Stimulated activated CD8-positive, alpha-beta memory T cell treated with anti-CD3 and anti-CD28 coated beads, Interleukin-12 subunit alpha, Interleukin-12 subunit beta, amount 100 ng/mL, for 4 hours (primary cell): Measurements from ENCODE around the gene CDHR3.

ENCODE experiments used
- DNase-seq: peaks from one replicate; pipeline ENCODE4 v3.0.0-alpha.2; 2020; ENCODE audit warnings: low read depth

The CDHR3 gene

DNA sequence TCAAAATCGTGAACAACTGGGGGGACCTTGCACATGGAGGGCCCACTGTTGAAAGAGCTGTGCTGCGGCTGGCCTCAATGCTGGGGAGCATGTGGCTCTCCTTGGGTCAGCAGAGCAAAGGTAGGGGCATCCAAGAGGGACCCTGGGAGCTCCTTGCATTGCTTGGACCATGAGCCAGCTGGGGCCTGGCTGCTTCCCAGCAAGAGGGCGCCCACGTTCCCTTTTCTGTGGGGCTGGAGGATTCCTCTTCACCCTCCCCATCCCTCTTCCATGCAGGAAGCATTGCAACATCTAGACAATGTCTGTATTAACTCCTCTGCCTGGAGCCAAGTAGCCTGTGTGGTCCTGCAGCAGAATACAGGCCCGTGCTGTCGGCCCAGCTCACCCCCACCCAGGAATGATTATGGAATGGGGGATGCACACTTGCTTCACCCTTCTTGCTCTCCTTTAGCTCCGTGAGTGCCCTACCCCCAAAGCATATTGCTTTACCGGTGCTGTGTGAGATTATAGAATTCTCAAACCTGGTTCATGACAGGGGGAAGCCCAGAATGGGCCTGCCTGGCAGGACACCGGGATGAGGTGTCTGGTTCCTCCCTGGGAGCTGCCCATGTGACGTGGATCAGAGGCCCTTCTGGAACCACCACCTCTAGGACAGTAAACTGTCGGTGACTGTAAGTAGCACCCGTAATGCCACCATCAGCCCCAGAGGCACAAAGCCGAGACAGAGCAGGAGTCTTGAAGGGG lies 87.1 kb downstream of the CDHR3 start:
- DNase-seq = no peak

GRCh38 chr7:106050746-106051117 lies 87.7 kb downstream of the CDHR3 start:
- no peak for DNase-seq

DNA sequence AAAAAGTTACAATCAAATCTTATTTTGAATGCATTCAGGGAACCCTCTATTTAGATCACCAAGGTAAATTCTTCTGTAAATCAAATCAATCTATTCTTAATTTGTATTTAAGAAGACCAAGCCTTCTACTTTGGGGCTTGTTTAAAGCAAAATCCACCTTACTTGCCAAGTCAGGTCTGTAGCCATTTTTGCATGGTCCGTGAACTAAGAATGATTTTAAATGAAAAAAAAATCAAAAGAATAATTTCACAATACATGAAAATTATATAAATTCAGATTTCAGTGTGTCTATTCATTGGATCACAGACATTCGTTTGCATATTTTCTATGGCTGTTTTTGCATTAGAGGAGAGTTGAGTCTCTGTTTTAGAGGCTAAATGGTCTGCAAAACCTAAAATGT lies 89.6 kb downstream of the CDHR3 start:
- DNase-seq = no peak

DNA sequence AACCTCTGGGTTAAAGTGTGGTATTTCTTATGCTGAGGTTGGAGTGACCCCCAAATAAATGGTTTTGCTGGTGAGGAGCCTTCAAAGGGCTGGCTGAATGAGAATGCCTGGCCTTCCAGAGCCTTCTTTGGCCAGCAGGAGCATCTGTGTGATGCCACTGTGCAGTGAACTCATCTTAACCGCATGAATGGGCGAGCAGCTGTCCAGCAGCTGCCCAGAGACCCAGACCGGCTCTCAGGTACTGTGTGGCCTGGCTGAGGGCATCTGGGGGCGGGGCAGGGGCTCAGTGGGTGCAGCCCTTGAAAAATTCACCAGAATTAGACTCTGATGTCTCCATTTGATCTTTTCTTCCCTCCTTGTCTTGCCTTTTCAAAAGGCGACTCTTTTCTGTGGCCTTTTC lies 90.0 kb downstream of the CDHR3 start:
- DNase-seq = no peak

- DNase-seq = no peak
Observed at GRCh38 chr7:106054156-106054910, 91.3 kb downstream of the CDHR3 start.

- no peak for DNase-seq
Observed at GRCh38 chr7:106054971-106055532, 92.0 kb downstream of the CDHR3 start.

- DNase-seq = peak; percentile 36
Observed at GRCh38 chr7:106056513-106057203, 93.6 kb downstream of the CDHR3 start.

- DNase-seq = no peak
Observed at GRCh38 chr7:106057204-106057961, 94.3 kb downstream of the CDHR3 start.

GRCh38 chr7:106057962-106058927 lies 95.2 kb downstream of the CDHR3 start:
- no peak for DNase-seq

DNA sequence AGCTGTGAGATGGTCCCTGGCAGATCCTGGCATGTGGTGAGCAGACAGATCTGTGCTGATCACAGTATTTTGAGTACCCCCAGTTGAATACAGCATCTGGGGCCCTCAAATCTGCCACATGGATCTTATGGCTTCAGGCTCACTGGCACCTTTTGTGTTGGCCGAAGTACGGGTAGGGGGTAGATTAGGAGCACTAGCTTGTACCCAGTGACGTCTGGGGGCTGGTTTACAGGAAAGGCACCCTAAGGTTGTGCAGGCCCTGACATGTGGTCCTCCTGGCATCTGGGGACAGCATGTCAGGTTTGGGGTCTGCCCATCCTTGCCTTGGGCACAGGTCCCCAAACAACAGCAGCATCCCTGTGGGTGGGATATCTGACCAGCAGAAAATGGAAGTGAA lies 95.9 kb downstream of the CDHR3 start:
- no peak for DNase-seq

DNA sequence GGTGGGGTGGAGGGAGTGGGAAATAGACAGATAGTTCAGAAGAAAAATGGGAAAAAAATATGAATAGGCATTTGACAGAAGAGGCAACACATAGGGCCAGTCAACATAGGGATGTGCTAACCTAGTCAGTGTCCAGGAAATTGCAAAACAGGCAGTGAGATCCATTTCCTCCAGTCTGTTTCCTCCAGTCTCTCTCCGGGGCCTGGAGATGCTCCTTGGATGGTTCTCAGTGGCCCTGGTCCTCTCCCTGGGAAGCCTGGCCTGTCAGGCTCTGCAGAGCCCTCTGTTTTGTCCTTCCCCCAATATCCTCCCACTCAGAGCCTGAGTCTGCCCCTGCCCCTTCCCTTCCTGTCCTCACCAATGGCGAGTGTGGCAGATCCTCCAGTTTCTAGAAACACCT lies 96.5 kb downstream of the CDHR3 start:
- DNase-seq = no peak

GRCh38 chr7:106060394-106060920 lies 97.4 kb downstream of the CDHR3 start:
- no peak for DNase-seq

GRCh38 chr7:106061301-106061979 lies 98.4 kb downstream of the CDHR3 start:
- no peak for DNase-seq

DNA sequence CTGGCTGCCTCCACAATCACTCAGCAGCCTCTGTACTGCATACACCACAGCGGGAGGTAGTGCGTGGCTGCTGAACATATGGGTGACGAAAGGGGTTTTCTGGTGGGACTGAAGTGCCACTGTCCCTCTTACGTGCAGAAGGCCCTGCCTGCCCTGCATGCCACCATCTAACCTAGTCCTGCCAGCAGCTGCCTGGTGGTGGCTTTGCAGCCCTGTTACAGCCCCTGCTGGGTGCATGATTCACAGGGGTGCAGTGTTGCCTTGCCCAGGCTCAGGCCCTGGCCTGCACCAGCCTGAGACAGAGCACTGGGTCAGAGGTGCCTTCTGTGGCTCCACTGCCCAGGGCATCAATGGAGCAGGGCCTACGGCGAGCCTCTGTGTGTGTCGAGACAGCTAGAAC lies 98.9 kb downstream of the CDHR3 start:
- DNase-seq = no peak

- DNase-seq = no peak
Observed at GRCh38 chr7:106062521-106062931, 99.5 kb downstream of the CDHR3 start.

DNA sequence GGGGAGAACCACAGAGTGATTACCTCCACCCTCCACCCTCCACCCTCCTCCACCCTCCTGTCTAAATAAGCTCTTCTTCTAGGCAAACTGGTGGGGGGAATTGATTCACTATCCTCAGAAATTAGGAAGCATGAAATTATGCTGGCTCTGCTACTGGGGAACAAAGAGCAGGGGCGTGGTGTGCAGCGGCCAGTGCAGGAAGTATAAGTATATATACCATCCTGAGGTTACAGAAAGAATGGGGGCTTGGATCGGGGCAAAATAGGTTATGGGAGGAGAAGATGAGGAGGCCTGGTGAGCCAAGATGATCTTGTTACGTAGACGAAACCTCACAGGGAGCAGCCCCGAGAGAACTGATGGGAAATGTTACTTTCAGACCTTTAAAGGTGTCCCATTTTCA lies 100.0 kb downstream of the CDHR3 start:
- no peak for DNase-seq

- no peak for DNase-seq
Observed at GRCh38 chr7:106063692-106064091, 100.6 kb downstream of the CDHR3 start.

DNA sequence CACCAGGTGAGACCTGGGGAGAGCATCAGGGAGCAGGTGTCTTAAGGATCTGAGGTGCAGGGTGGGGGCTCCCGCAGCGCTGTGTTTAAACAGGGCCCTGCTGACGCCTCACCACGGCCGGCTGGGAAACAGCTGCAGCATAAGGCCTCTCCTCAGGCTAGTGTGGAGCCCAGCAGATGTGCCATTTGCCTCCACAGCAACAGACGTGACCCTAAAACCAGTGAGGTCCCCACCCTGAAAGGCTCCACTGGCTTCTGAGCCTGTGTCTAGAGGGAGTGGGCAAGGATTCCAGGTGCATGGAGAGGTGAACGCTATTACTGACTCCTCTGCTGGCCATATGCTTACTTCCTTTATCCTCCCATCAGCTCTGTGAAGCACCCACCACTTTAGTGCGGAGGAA lies 101.3 kb downstream of the CDHR3 start:
- no peak for DNase-seq

DNA sequence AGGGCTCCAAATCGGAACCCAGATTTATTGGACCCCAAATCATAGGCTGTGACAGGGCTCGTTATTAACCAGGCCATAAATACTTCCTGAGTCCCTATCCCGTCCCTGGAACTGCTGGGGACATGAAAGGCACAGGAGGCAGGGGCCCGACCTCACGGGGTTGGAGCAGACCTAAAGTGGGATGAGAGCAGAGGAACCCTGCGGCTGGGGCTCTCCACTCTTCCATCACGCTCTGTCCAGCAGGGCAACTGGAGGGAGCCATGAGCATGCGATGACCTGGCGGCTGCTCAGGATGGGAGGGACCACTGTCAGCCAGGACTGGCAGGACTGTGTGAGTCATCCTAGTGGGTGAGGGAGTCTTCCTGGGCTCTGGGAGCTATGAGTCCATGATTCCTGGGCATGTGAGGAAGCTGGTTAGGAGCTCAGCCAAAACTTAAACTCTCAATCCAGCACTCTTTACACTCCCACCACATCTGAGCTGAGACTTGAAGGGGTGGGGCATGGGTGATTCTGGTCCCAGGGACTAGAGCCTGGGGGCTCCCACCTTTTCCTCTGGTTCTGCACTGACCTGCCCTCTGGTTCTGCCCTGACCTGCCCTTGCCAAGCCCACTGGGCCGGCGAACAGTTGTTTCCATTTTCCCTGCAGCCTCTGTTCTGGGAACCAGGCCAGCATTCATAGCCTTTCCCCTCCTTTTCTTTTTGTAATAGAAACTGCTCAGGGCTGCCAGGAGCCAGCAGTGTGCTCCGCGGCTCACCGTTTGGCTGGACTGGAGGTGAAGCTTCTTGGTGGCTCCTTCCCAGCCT lies 101.9 kb downstream of the CDHR3 start:
- no peak for DNase-seq
